A549 (cell line): ENCODE measurements around the gene CHST15.

Experiments
- EHMT2 ChIP-seq: fragments of 200-600 bp; sonication (generic); IDR thresholded peaks from 2 replicates; pipeline ENCODE4 v1.6.1; 2016; ENCODE audit warnings: antibody characterized with exemption, low read depth, mild to moderate bottlenecking, moderate library complexity
- POLR2A ChIP-seq: IDR thresholded peaks from 2 replicates; pipeline ENCODE4 v1.6.1; 2012; ENCODE audit warnings: mild to moderate bottlenecking, low read length
- RARB ChIP-seq: fragments of 250-450 bp; sonication (Bioruptor Pico); IDR thresholded peaks from 2 replicates; pipeline ENCODE4 v1.8.0; 2021; ENCODE audit warnings: mild to moderate bottlenecking, moderate library complexity
- RCOR1 ChIP-seq: fragments of 150-350 bp; IDR thresholded peaks from 2 replicates; pipeline ENCODE4 v1.6.1; 2014; ENCODE audit warnings: antibody characterized with exemption, low read length, low read depth
- SMC3 ChIP-seq: fragments of >200 bp; sonication (Bioruptor Twin); formaldehyde crosslinking; IDR thresholded peaks from 3 replicates; pipeline ENCODE4 v1.6.1; 2018; ENCODE audit warnings: inconsistent platforms
- TF ChIP-seq, protein P1 (sequence below): fragments of >200 bp; sonication (Bioruptor Twin); formaldehyde crosslinking; IDR thresholded peaks from 3 replicates; pipeline ENCODE4 v1.5.1; 2016
- TF ChIP-seq, protein P2 (sequence below): IDR thresholded peaks from 2 replicates; pipeline ENCODE4 v1.6.1; 2012

DNA sequence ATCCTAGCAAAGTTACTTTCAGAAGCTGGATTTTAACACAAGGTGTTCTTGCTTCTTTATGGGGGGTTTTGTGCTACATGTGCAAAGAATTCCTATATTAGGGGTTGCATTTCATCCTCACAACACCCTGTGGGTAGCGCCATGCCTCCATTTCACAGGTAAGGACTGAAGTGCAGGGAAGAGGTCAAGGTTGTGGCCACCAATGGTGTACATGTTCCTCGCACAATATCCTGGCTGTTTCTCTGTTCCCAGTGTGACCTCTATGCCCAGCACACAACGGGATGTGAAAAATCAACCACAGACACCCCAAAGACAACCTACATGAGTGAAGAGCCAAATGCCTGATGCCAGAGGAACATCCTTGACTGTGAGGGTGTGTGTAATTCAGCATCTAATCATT, 80.8 kb downstream of the CHST15 start:
- TF ChIP-seq, protein P1, sequence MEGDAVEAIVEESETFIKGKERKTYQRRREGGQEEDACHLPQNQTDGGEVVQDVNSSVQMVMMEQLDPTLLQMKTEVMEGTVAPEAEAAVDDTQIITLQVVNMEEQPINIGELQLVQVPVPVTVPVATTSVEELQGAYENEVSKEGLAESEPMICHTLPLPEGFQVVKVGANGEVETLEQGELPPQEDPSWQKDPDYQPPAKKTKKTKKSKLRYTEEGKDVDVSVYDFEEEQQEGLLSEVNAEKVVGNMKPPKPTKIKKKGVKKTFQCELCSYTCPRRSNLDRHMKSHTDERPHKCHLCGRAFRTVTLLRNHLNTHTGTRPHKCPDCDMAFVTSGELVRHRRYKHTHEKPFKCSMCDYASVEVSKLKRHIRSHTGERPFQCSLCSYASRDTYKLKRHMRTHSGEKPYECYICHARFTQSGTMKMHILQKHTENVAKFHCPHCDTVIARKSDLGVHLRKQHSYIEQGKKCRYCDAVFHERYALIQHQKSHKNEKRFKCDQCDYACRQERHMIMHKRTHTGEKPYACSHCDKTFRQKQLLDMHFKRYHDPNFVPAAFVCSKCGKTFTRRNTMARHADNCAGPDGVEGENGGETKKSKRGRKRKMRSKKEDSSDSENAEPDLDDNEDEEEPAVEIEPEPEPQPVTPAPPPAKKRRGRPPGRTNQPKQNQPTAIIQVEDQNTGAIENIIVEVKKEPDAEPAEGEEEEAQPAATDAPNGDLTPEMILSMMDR: no peak
- TF ChIP-seq, protein P2, sequence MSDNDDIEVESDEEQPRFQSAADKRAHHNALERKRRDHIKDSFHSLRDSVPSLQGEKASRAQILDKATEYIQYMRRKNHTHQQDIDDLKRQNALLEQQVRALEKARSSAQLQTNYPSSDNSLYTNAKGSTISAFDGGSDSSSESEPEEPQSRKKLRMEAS: no peak
- TF ChIP-seq POLR2A (no peak), RCOR1 (no peak), SMC3 (no peak), EHMT2 (no peak), RARB (no peak)
